K562 (cell line): Measurements from ENCODE around the gene IL2RG. TPM values are rescaled to one million over a fixed set of nuclear protein-coding genes. Genes with fewer than 3 reads are reported as not detected.

ENCODE experiments used
- ATF3 ChIP-seq, 2 experiments: fragments of 450-650 bp in 1 of 2; sonication (generic) in 1 of 2; formaldehyde crosslinking in 1 of 2; IDR thresholded peaks in 1 of 2; conservative IDR thresholded peaks in 1 of 2; 2 replicates each; pipeline versions ENCODE4 v1.6.1 to v1.8.1; 2016 to 2023; ENCODE audit warnings: mild to moderate bottlenecking in 2 of 2, moderate library complexity in 2 of 2, inconsistent platforms in 1 of 2, missing genetic modification reagents in 1 of 2
- DEAF1 ChIP-seq: fragments of 450-650 bp; formaldehyde crosslinking; IDR thresholded peaks from 2 replicates; pipeline ENCODE4 v1.4.0; 2020; ENCODE audit warnings: mild to moderate bottlenecking, moderate library complexity
- HCFC1 ChIP-seq: IDR thresholded peaks from 2 replicates; pipeline ENCODE4 v1.6.1; 2012; ENCODE audit warnings: low read depth, low read length, improper control_type of control experiment
- HINFP ChIP-seq: fragments of 450-650 bp; conservative IDR thresholded peaks from 2 replicates; pipeline ENCODE4 v1.6.1; 2016; ENCODE audit warnings: missing genetic modification characterization, low read depth, mild to moderate bottlenecking, control low read depth, missing compliant biosample characterization
- MYBL2 ChIP-seq, 2 experiments: fragments of 450-650 bp in 1 of 2; sonication (generic) in 1 of 2; formaldehyde crosslinking in 1 of 2; IDR thresholded peaks; 2 replicates each; pipeline versions ENCODE4 v1.6.1 to v1.8.1; 2017 to 2022; ENCODE audit warnings: borderline replicate concordance in 1 of 2, inconsistent platforms in 1 of 2, low read depth in 1 of 2, mild to moderate bottlenecking in 1 of 2, missing genetic modification reagents in 1 of 2, moderate library complexity in 1 of 2
- PRDM10 ChIP-seq: fragments of 450-650 bp; IDR thresholded peaks from 2 replicates; pipeline ENCODE4 v1.6.1; 2018; ENCODE audit not compliant: partially characterized antibody
- RAD51 ChIP-seq: fragments of 450-650 bp; IDR thresholded peaks from 2 replicates; pipeline ENCODE4 v1.7.1; 2016; ENCODE audit warnings: low read depth, mild to moderate bottlenecking, borderline replicate concordance
- SMC3 ChIP-seq: conservative IDR thresholded peaks from 2 replicates; pipeline ENCODE4 v1.6.1; 2011; ENCODE audit warnings: low read depth, low read length, improper control_type of control experiment; ENCODE audit not compliant: insufficient read depth
- SRSF9 ChIP-seq: fragments of 200-400 bp; formaldehyde crosslinking; IDR thresholded peaks from 2 replicates; pipeline ENCODE4 v1.6.1; 2017; ENCODE audit warnings: low read depth, low read length, borderline replicate concordance
- ZBTB11 ChIP-seq, 3 experiments: fragments of 200-800 bp in 1 of 3; fragments of 250-450 bp in 1 of 3; fragments of 450-650 bp in 1 of 3; sonication (Bioruptor Pico) in 1 of 3; sonication (Bioruptor generic) in 1 of 3; formaldehyde crosslinking in 1 of 3; IDR thresholded peaks; 2 replicates each; pipeline versions ENCODE4 v1.6.1 to v1.8.0; 2016 to 2022; ENCODE audit warnings: mild to moderate bottlenecking in 2 of 3, missing genetic modification characterization in 2 of 3, missing compliant biosample characterization in 1 of 3, moderate library complexity in 1 of 3
- ZFP91 ChIP-seq: sonication (generic); formaldehyde crosslinking; IDR thresholded peaks from 2 replicates; pipeline ENCODE4 v1.8.0; 2022; ENCODE audit warnings: mild to moderate bottlenecking, missing genetic modification reagents
- polyA plus RNA-seq, 8 experiments: library from polyadenylated mRNA; depleted of rRNA in 4 of 8; stranded (reverse) in 5 of 8; unstranded in 3 of 8; fragments of >200 nt; fragmentation: Nextera tagmentation in 2 of 8; fragmentation: Illumina TruSeq in 1 of 8; extraction: Ambion mirVana in 2 of 8; extraction: Trizol in 1 of 8; gene quantifications; 2 replicates each; pipeline versions ENCODE4 v1.2.1 to v1.2.3, GENCODE V29; 2011 to 2014; ENCODE audit warnings: inconsistent platforms in 1 of 8, missing spikeins in 1 of 8
- total RNA-seq, 7 experiments: library from RNA; depleted of rRNA in 6 of 7; stranded (reverse); fragments of >200 nt in 6 of 7; fragmentation: Illumina TruSeq in 2 of 7; extraction: Trizol in 2 of 7; gene quantifications; 2 replicates each; pipeline versions ENCODE4 v1.2.1 to v1.2.3, GENCODE V29; 2011 to 2021; ENCODE audit warnings: low replicate concordance in 1 of 7

Gene IL2RG
- total and polyA plus RNA-seq, 9 of the 15 experiments (the other 6 are each of a cell fraction or from before 2014, with no cell fraction given) = 5.5 to 55.4 (median 19.7) TPM

GRCh38 chrX:71082124-71082647, 29.2 kb downstream of the IL2RG start (continued):
- no peak for TF ChIP-seq ZFP91
- TF ChIP-seq ATF3 (IDR thresholded peaks at IDR 0.05) = peak; percentile 86
- TF ChIP-seq ATF3 (CRISPR knock-in tag; conservative IDR thresholded peaks at IDR 0.05) = no peak
- no peak for TF ChIP-seq SMC3
- no peak for TF ChIP-seq HCFC1
- no peak for TF ChIP-seq RAD51
- no peak for TF ChIP-seq HINFP (tag)
- TF ChIP-seq MYBL2 (IDR thresholded peaks at IDR 0.05; ENCODE audit: low read depth) = no peak
- TF ChIP-seq MYBL2 (CRISPR knock-in tag; IDR thresholded peaks at IDR 0.05; ENCODE audit: borderline replicate concordance) = no peak
- no peak for TF ChIP-seq ZBTB11 (CRISPR knock-in tag; IDR thresholded peaks at IDR 0.05)
- TF ChIP-seq DEAF1 (CRISPR knock-in tag) = no peak
- TF ChIP-seq SRSF9 = no peak
- no peak for TF ChIP-seq PRDM10
